ENCODE data around the gene MAP3K4. TPM values are rescaled to one million over a fixed set of nuclear protein-coding genes. Genes with fewer than 3 reads are reported as not detected.

Gene MAP3K4
- total and polyA plus RNA-seq, 2 of the 4 experiments (the other 2 are of a cell fraction): 11.5 to 20.4 TPM

GRCh38 chr6:161110028-161110779, 118.6 kb downstream of the MAP3K4 start:
- no peaks in the 10 kb centered on the region for H3K9me3 ChIP-seq (ENCODE audit: control insufficient read depth, insufficient read depth, low read length)
- no peak overlapping the region for H2AK5ac ChIP-seq (ENCODE audit: low read depth, low read length)
- dilution Hi-C loops (cut with HindIII; ENCODE audit: low sequenced_read_pairs, unreplicated experiment): no loop called here
- H3K18ac ChIP-seq (ENCODE audit: low read depth, low read length): no peak overlapping the region
- no peak overlapping the region for H4K5ac ChIP-seq (ENCODE audit: low read depth, low read length)
- no peak for DNase-seq
- H3K27ac ChIP-seq (ENCODE audit: insufficient read depth, low read length): no peak overlapping the region
- intact Hi-C loops (cut with micrococcal nuclease): no loop called here
- H3K14ac ChIP-seq (replicated peaks; ENCODE audit: low read depth, low read length): no peak overlapping the region
- H3K36me3 ChIP-seq (ENCODE audit: control insufficient read depth, insufficient read depth, low read length): peaks cover 37% of the 10 kb centered on the region
- H4K91ac ChIP-seq (ENCODE audit: insufficient read depth, low read depth, low read length): no peak overlapping the region
- H3K23ac ChIP-seq (ENCODE audit: low read depth, low read length): no peak overlapping the region
- POLR2A ChIA-PET (ENCODE audit: unreplicated experiment): no interaction called here
- H3K79me1 ChIP-seq (ENCODE audit: low read depth in 1 of 2, low read length in 2 of 2): no peaks in the 10 kb centered on the region; a peak in 1 of 4 replicates
- no peak for ATAC-seq (ENCODE audit: low read depth)
- H2BK20ac ChIP-seq (ENCODE audit: low read depth, low read length): no peak overlapping the region
- TF ChIP-seq RCOR1 (IDR thresholded peaks at IDR 0.05; ENCODE audit: insufficient replicate concordance, low read length) (no peak), CEBPB (IDR thresholded peaks at IDR 0.05; ENCODE audit: low read depth, low read length) (no peak), FOS (IDR thresholded peaks at IDR 0.05; ENCODE audit: low read depth, low read length) (no peak), CTCF (conservative IDR thresholded peaks at IDR 0.05; ENCODE audit: low read depth, low read length) (no peak), BHLHE40 (IDR thresholded peaks at IDR 0.05; ENCODE audit: low read depth, low read length) (no peak), MAZ (IDR thresholded peaks at IDR 0.05; ENCODE audit: borderline replicate concordance, low read depth, low read length) (no peak), RFX5 (IDR thresholded peaks at IDR 0.05; ENCODE audit: low read depth, low read length) (no peak), USF2 (IDR thresholded peaks at IDR 0.05; ENCODE audit: low read depth, low read length) (no peak), ELK1 (IDR thresholded peaks at IDR 0.05; ENCODE audit: borderline replicate concordance, low read depth, low read length) (no peak), RAD21 (IDR thresholded peaks at IDR 0.05; ENCODE audit: low read length) (no peak), CHD1 (IDR thresholded peaks at IDR 0.05; ENCODE audit: low read depth, low read length) (no peak)
- no peak overlapping the region for H3K56ac ChIP-seq (ENCODE audit: extremely low read depth, insufficient read depth, low read length)
- no peaks in the 10 kb centered on the region for H4K20me1 ChIP-seq (ENCODE audit: insufficient read depth, low read length)
- in situ Hi-C loops (cut with MboI; ENCODE audit: low sequenced_read_pairs): no loop called here
- no peak overlapping the region for H3K4me3 ChIP-seq (ENCODE audit: insufficient read depth, low read depth, low read length)
- WGBS, 2 experiments (ENCODE audit: extremely low coverage in 2 of 2, insufficient read length in 1 of 2): no CpG with 5 or more reads among the region's 14 CpGs
- CTCF ChIA-PET: no interaction called here
- no peak overlapping the region for H3K9ac ChIP-seq (ENCODE audit: low read depth, low read length)
- BruUV-seq (replicated peaks): no TSS peak
- H3K4me2 ChIP-seq (ENCODE audit: low read depth, low read length): no peak overlapping the region
- no peak overlapping the region for H2AK9ac ChIP-seq (replicated peaks; ENCODE audit: low read depth, low read length, poor library complexity)
- H2BK15ac ChIP-seq (ENCODE audit: low read depth, low read length): no peak overlapping the region
- peaks cover 2% of the 10 kb centered on the region; the same call in 1 of the 2 replicates for H3K4me1 ChIP-seq (ENCODE audit: control insufficient read depth, insufficient read depth, low read length)
- H4K8ac ChIP-seq (ENCODE audit: low read depth in 2 of 2, low read length in 2 of 2): no peak overlapping the region
- H2AFZ ChIP-seq (replicated peaks; ENCODE audit: low read length, poor library complexity): no peak overlapping the region
- H3K4ac ChIP-seq (ENCODE audit: low read depth, low read length): no peak overlapping the region
- H3K9me1 ChIP-seq (ENCODE audit: insufficient read depth, low read length): peaks cover 2% of the 10 kb centered on the region; the same call in 1 of the 2 replicates
- H2BK5ac ChIP-seq (ENCODE audit: low read depth, low read length, poor library complexity, severe bottlenecking): no peak overlapping the region
- H2BK120ac ChIP-seq (ENCODE audit: low read depth, low read length): no peak overlapping the region
- no peaks in the 10 kb centered on the region for H3K27me3 ChIP-seq (ENCODE audit: control insufficient read depth, insufficient read depth, low read length)
